Renal cortex interstitium (tissue), 11 donors: ENCODE data around the gene AHDC1. TPM values are rescaled to one million over a fixed set of nuclear protein-coding genes. Genes with fewer than 3 reads are reported as not detected.
A peak's percentile ranks its signal among the peaks of the same experiment; 100 is the strongest.
"Not testable (repeated sequence)": the region's sequence is repeated elsewhere in the genome, so short reads cannot be mapped to it uniquely, and the experiment has no call there.

Source experiments
- DNase-seq, 11 donors: peaks; one replicate each; pipeline ENCODE4 v3.0.0-alpha.2; 2013; ENCODE audit warnings: low read depth in 9 of 11, low spot score in 4 of 11; ENCODE audit errors: extremely low read depth in 1 of 11
- polyA plus RNA-seq, 3 donors: library from polyadenylated mRNA; unstranded; fragments of 120-200 nt; gene quantifications; one replicate each; pipeline ENCODE4 v1.2.1, GENCODE V29; 2013; ENCODE audit not compliant: insufficient read length in 3 of 3

Gene AHDC1
- polyA plus RNA-seq, 3 donors = 34.6 to 50.9 (median 48.8) TPM

- not testable (repeated sequence) for DNase-seq
Observed at GRCh38 chr1:27619782-27620438, 16.0 kb upstream of the AHDC1 start.

DNA sequence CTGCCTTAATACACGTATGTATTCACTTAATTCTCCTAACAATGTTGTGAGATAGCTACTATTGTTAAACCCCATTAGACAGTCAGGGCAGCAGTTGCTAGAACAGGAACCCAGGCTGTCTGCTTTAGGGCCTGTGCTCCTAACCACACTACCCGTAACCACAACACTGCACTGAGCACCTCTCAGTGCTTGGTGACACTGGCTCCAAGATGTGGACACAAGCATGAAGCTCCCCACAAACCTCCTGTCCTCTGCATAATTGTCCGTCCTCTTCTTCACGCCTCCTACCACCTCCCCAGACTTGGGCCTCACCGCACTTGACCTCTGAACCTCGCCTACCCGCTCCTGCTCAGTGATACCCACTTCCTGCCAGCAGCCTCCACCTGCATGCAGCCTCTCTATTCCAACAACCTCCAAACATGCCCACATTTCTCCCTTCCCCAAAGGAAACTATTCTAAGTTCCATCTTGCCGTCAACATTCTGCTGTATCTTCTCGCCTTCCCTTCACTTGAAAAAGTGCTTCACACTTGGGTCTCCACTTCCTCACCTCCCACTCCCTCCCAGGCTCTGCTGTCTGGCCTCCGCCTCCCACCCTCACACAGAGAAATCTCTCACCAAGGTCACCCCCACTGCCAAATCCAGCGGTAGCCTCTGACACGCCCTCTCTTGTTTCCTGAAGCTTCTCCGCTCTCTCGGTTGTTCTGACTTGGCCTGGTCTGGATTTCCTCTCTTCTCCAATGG, 14.6 kb upstream of the AHDC1 start:
- no peak for DNase-seq

DNA sequence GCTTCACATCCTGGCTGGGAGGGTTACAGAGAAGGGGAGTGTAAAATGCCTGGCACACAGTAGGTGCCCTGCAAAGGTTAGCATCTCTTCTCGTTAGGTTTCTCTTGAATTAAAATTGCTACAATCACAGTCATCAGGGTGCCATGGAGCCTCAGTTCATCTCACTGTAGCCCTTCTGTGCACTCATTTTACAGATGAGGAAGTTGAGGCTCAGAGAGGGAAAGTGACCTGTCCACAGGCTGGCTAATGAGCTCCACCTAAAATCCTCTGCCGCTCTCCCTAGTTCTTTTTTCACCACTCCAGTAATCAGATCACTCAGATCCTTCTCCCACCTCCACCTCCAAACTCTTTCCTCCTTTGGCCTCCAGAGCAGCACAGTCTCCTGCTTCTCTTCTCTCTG, 13.5 kb upstream of the AHDC1 start:
- DNase-seq = no peak

DNA sequence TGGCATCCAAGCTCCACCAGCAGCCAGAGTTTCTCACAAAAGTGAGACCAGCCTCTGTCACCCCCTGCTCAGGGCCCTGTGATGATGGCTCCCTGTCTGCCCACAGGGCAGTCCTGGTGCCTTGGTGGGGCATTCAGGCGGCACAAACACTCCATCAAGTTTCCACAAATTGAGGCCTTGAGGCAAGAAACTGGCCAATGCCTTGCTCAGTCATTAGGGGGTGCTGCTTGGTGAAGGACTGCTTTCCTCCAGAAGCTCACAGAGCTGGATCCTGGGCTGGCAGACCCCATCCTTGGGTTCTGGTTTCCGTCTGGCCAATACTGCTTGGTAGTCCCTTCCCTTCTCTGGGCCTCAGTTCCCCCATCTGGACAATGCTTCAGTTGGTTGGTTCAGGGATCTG, 12.5 kb upstream of the AHDC1 start:
- no peak for DNase-seq

GRCh38 chr1:27615346-27616192, 11.6 kb upstream of the AHDC1 start:
- DNase-seq = no peak

GRCh38 chr1:27614625-27615344, 10.8 kb upstream of the AHDC1 start:
- no peak for DNase-seq

GRCh38 chr1:27614043-27614624, 10.2 kb upstream of the AHDC1 start:
- no peak for DNase-seq

- DNase-seq = no peak
Observed at GRCh38 chr1:27612718-27613117, 8.8 kb upstream of the AHDC1 start.

DNA sequence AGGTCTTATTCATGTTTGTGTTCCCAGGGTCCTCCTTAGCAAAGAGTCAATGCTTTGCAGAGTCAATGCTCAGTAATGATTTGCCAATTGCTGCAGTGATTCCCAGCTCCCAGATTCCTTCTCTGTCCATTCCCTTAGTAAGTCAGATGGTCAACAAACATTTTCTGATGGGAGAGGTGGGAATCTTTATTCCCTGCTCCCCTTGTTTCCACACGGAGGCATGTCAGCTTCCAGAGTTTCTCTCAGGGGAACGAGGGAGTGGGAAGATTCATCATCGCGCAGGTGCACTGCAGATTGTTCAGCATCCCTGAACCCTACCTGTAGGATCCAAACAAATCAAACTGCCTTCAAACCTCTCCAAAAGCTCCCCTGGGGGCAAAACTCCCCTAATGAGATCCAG, 7.5 kb upstream of the AHDC1 start:
- DNase-seq = no peak

DNA sequence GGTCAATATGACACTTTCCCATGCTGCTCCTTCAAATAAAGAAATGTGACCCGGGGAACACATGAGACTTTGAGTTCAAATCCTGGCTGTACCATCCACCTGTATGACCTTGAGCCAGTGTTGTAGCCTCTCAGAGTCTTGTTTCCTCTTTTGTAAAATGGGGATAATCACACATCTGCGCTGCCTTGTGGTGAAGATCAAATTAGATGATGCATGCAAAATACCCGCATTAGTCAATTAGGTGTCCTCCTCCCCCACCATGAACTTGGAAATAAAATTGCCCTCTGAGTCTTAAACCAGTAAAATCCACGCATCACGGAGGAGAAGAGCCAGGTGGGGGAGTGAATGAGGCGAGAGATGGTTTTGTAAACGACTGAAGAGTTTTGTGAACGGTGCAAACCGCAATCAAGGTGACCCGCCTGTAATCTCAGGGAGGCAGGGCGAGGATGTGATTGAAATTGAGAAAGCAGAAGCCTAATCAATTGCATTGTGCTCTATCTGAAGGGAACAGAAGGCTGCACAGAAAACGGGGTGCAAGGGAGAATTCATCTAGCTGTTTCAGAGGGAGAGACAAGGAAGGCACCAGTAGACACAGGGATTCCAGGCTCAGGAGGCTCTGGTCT, 5.8 kb upstream of the AHDC1 start:
- no peak for DNase-seq

- DNase-seq = no peak
Observed at GRCh38 chr1:27609210-27609555, 5.2 kb upstream of the AHDC1 start.

DNA sequence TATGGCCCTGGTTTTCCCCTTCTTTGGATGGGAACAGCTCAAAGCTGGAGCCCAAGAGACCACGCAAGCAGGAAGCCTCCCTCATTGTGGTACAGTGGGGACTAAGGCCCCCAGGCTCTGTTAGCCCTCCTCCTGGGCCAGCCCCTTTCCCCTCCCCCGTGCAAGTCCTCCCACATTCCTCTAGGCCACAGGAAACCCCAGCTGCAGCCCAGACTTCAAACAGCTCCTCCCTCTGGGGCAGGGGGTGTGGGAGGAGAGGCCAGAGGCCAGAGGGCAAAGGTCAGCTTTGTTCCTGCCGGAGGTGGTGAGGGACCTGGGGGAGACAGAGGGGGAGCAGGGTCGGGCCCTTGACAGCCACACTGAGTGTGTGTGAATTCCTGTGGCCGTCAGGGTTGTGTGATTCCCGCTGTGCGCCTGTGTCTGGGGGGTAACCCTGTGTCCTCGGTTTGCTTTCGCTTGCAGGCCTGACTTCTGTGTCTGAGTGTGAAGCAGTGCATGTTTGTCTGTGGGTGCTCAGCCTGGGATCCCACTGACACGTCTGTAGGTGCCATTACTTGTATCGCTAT, 3.4 kb upstream of the AHDC1 start:
- DNase-seq = peak in 4 of 11 donors; percentile 61 to 79 (median 75)

- DNase-seq = no peak
Observed at GRCh38 chr1:27606708-27607238, 2.8 kb upstream of the AHDC1 start.

DNA sequence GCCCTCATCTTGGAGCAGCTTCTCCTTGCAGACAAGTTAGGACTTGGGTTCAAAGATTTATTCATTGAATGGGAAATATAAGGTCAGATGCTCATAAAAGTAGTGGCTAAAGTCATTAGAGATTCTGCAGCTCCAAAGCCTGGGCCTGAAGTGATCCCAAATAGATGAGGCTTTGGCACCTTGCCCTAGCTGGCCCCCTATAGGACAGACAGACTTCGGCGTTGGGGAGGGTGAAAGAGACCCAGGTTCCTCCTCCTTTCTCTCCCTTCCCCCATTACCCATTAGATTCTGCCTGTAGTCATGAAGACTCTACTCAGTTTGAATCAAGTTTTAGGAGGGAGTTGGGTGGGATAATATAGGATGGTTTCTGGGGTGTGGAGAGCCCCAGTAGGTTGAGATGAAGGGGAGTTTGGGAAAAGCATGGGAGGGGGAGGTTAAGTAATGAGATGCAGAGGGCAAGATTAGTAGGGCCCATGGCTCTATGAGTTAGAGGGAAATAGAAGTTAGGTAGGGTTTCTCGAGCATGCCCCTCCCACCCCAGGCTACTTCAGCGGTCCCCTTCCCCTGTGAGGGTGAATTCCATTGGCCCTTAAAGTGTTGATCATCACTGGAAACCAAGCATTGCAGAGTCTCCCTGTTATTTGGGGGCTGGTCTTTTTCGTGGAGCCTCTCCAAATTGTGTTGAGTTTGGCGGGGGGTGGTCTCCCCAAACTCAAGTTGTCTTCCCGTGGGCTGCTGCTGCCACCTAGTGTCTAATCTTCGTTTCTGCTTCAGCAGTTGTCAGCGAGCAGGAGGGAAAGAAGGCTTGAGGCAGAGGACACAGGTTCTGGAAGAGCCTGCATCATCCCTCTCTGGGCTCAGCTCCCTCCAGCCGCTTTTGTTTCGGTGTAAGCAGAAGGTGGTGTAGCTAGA, 2.1 kb upstream of the AHDC1 start:
- DNase-seq = peak in 1 of 11 donors; percentile 66

- DNase-seq = no peak
Observed at GRCh38 chr1:27605300-27605766, 1.4 kb upstream of the AHDC1 start.

DNA sequence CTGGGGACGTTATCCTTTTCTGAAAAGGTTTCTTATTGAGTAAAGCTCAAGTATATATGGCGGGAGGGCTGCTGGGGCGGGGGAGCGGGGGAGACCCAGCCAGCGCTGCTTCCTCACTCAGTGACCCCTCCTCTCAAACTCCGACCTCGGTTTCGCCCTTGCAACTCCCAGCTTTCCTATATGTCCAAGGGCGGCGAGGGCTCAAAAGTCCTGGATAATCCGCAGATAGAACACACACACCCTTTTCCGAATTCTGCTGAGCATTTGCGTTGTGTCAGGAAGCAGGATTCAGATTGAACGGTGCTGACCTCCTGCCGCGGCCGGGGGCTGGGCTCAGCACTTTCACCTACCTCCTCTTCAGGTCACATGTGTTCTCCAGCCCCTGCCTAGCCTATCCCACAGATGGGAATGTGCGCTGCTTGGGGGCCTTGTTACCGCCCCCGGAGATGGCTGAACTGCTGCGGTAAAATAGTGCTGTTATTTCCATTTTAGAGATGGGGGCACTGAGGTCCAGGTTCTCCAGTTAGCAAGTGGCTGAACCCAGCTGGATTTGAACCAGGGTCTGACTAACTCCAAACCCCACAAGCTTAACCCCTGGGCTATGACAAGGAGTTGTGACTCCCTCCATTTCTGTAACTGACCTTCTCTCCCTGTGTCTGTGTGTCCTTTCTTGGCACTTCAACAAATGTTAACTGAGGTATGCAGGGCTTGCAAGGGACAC, 795 bp upstream of the AHDC1 start:
- DNase-seq = no peak
